Suppressor macrophage treated with lipopolysaccharide for 1 hour (primary cell): ENCODE results near the gene TMEM89.

Experiments used
- DNase-seq, 3 donors: peaks; one replicate each; pipeline ENCODE4 v3.0.0-alpha.2; 2020 to 2022

The TMEM89 gene

GRCh38 chr3:48609088-48610005, 12.2 kb downstream of the TMEM89 start, which contains the start of gene UQCRC1:
Gene UQCRC1 (minus strand): TSS chr3:48609646. CDS start chr3:48609620, 26 bp downstream.
- peak; percentile 97 for DNase-seq

- DNase-seq, result peak; percentile 49 to 75 (median 62)
Observed at GRCh38 chr3:48607519-48607918, 14.1 kb downstream of the TMEM89 start.

GRCh38 chr3:48601622-48601994, 20.0 kb downstream of the TMEM89 start:
- DNase-seq, result no peak

GRCh38 chr3:48600711-48601621, 20.6 kb downstream of the TMEM89 start:
- no peak for DNase-seq

- no peak for DNase-seq
Observed at GRCh38 chr3:48599509-48600285, 21.9 kb downstream of the TMEM89 start.

GRCh38 chr3:48599077-48599501, 22.5 kb downstream of the TMEM89 start:
- no peak for DNase-seq

GRCh38 chr3:48598323-48599076, 23.1 kb downstream of the TMEM89 start:
- peak in 2 of 3 donors; percentile 24 to 31 for DNase-seq

GRCh38 chr3:48597408-48597800, 24.2 kb downstream of the TMEM89 start:
- no peak for DNase-seq

GRCh38 chr3:48596676-48597407, 24.7 kb downstream of the TMEM89 start:
- no peak for DNase-seq

- no peak for DNase-seq
Observed at GRCh38 chr3:48596157-48596556, 25.4 kb downstream of the TMEM89 start.

GRCh38 chr3:48595526-48596121, 25.9 kb downstream of the TMEM89 start:
- DNase-seq, result peak; percentile 65 to 81 (median 67)

GRCh38 chr3:48595075-48595525, 26.5 kb downstream of the TMEM89 start, which contains the start of gene COL7A1:
Gene COL7A1 (minus strand): TSS chr3:48595329. CDS start chr3:48595159, 170 bp downstream.
- DNase-seq, result peak in 1 of 3 donors; percentile 45

GRCh38 chr3:48594417-48595049, 27.0 kb downstream of the TMEM89 start:
- DNase-seq, result peak in 2 of 3 donors; percentile 20 to 36

- DNase-seq, result no peak
Observed at GRCh38 chr3:48593337-48593736, 28.2 kb downstream of the TMEM89 start.

- DNase-seq, result no peak
Observed at GRCh38 chr3:48592519-48593087, 29.0 kb downstream of the TMEM89 start.

GRCh38 chr3:48591886-48592518, 29.6 kb downstream of the TMEM89 start:
- no peak for DNase-seq

- no peak for DNase-seq
Observed at GRCh38 chr3:48591436-48591835, 30.1 kb downstream of the TMEM89 start.

- no peak for DNase-seq
Observed at GRCh38 chr3:48588230-48588629, 33.3 kb downstream of the TMEM89 start.

- no peak for DNase-seq
Observed at GRCh38 chr3:48587686-48588085, 33.9 kb downstream of the TMEM89 start.
